HG02885 (cell line): Measurements from ENCODE around the gene TMEM87A.
"Not testable (repeated sequence)": the region's sequence is repeated elsewhere in the genome, so short reads cannot be mapped to it uniquely, and the experiment has no call there.

Experiments
- ATAC-seq: cut with Tn5 transposase; IDR thresholded peaks from one replicate; pipeline ENCODE4 v1.9.1; 2021; ENCODE audit warnings: mild to moderate bottlenecking; ENCODE audit not compliant: unreplicated experiment, poor library complexity

TMEM87A gene

DNA sequence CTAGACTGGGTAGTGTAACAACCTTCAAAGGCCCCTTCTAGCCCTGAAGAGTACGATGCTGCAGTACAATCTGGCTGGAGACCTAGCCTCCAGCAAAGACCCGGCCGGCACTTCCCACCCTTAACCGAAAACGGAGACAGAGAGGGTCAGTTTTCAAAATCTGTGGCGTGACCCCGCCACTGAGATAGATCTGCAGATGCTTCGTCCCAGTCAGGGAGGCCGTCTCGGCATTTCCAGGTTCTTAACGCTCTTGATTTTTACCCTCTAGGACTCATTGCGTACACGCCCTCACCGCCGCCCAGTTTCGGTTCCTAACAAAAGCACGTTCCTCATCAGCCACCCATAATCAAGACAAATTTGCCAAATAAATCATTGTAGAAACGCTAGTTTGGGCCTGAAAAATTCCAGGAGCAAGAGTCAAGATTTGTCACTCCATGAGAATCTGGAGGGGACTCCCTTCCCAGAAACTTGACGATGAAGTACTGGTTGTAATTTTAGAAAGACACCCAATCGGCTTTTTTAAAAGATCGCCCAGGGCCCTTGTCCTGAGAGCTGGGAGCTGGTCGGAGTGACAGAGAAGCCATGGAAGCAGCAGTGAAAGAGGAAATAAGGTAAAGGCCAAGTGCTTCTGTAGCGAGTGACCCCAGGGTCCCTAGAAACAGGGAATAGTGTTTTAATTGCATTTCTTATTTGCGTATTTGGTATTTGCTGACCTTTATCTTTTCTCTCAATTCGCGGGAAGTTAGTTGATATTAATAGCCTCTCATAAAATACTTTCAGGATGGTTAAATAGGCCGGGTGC, 868 bp upstream of the TMEM87A start:
- ATAC-seq: peak; percentile 17

- ATAC-seq: no peak
These were observed 2.2 kb downstream of the TMEM87A start for GRCh38 chr15:42270996-42271395.

DNA sequence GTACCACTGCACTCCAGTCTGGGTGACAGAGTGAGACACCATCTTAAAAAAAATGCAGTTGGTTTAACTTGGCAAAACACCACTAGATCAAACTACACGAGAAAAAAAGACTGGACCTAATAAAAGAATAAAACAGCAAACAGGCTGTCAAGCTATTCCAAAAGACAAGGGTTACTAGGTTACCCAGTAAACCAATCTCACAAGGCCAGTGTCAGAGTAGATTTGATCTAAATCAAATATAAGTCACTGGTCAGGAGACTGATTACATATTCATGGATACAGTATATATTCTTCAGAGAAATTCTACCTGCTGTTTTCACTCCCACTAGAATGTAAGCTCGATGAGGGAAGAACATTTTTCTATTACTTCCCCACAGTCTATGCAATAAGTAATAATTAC, 2.7 kb downstream of the TMEM87A start:
- no peak for ATAC-seq

DNA sequence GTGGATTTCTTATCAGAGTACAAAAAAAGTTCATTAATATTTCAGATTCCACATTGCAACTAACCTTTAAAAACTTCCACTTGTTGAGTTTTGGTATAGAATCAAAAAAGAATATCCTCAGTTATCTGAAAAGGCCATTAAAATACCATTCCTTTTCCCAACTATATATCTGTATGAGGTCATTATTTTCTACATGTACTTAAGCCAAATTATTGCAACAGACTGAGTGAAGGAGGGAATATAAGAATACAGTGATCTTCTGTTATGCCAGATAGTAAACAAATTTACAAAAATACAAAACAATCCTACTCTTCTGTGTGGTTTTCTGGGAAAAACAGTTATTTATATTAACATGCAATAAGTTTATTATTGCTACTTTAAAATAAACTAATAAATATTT, 5.9 kb downstream of the TMEM87A start:
- ATAC-seq: no peak

GRCh38 chr15:42264795-42265194, 8.4 kb downstream of the TMEM87A start:
- ATAC-seq: no peak

GRCh38 chr15:42253300-42253699, 19.9 kb downstream of the TMEM87A start:
- no peak for ATAC-seq

DNA sequence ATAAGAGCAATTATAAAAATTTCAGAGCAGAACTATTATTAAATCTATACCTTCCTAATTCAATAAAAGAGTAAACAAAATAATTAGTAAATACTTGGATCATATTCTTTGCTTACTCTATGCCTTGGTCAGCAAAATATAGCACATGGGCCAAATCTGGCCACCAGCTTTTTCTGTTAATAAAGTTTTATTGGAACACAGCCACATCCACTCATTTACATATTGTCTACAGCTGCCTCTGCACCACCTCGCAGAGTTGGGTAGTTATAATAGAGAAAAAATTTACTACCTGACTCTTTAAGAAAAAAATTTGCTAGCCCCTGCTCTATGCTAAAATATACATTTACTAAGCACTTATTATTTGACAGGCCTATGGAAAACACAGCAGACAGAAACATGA, 32.4 kb downstream of the TMEM87A start:
- no peak for ATAC-seq

- ATAC-seq: no peak
These were observed 33.6 kb downstream of the TMEM87A start for GRCh38 chr15:42239528-42240182.

GRCh38 chr15:42233107-42233506, 40.1 kb downstream of the TMEM87A start:
- ATAC-seq: no peak

GRCh38 chr15:42232606-42233005, 40.6 kb downstream of the TMEM87A start:
- no peak for ATAC-seq

DNA sequence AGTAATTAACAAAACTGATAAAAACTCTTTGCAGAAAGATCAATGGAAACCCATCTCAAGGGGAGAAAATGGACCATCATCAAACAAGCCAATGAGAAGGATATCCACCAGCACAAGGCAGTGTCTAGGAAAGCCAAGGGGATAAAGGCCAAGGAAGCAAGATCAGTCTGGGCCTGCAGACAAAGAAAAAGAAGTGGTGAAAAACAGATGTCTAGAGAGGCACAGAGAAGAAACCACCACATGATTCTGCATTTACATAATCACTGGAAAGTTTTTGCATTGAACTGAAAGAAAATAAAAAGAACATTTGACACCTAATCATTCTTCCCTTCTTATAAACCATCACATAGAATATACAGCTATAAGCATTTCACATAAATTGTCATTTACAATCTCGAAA, 42.1 kb downstream of the TMEM87A start:
- ATAC-seq: no peak

DNA sequence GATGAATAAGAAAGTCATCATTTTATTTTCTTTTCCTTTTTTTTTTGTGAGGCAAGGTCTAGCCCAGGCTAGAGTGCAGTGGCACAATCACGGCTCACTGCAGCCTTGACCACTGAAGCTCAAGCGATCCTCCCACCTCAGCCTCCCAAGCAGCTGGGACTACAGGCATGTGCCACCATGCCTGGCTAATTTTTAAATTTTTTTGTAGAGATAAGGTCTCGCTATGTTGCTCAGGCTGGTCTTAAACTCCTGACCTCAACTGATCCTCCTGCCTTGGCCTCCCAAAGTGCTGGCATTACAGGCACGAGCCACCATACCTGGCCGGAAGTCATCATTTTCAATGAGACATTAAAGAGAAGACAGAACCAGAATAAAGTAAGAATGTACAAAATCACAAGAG, 44.3 kb downstream of the TMEM87A start:
- ATAC-seq: not testable (repeated sequence)

DNA sequence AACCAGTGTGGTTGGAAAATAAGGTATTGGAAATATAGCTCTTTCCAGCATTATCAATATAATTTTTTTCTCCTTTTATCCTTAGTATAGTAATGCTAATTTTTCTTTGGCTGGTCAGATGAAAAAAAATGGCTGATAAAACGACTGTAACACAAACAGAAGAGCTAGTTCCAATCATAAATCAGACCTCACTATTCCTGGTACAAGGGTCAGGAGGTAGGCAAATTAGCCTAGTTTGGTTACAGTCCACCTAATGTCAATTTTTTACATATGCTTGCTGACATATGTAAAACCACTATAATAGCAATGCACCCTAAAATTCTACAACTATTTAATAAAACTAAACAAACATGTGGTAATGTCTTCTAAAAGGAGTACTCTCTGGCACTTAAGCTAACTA, 45.2 kb downstream of the TMEM87A start:
- ATAC-seq: no peak

DNA sequence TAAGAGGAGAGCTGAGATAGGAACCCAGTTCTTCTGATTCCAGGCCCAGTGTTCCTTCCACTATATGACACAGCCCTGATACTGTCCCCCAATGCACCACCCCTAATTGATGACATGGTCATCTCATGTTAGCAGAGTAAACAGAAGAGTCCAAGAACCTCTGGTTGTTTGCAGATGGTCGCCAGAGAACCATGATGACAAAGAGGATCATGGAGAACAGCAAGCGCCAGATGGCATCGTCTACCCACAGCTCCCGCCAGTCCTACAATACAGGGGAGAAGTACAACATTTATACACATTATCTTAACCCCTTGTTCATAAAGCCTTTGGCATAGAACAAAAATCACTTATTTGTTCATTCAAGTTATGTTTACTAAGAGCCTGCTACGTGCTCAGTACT, 46.6 kb downstream of the TMEM87A start:
- ATAC-seq: no peak

GRCh38 chr15:42220216-42220615, 53.0 kb downstream of the TMEM87A start:
- no peak for ATAC-seq

DNA sequence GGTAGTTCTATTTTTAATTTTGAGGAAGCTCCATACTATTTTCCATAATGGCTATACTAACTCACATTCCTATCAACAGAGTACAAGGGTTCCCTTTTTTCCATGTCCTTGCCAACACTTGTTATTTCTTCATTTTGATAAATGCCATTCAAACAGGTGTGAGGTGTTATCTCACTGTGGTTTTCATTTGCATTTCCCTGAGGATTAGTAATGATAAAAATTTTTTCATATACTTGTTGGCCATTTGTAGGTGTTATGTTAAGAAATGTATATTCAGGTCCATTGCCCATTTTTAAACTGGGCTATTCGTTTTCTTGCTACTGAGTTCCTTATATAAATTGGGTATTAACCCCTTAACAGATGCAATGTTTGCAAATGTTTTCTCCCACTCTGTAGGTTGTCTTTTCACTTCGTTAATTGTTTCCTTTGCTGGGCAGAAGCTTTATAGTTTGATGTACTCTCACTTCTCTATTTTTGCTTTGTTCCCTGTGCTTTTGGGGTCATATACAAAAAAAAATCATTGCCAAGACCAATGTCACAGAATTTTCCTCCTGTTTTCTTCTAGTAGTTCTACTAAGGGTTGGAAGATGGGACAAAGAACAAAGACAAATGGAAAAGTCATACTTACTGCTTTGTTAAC, 54.2 kb downstream of the TMEM87A start:
- no peak for ATAC-seq

GRCh38 chr15:42217568-42217967, 55.7 kb downstream of the TMEM87A start:
- ATAC-seq: no peak

GRCh38 chr15:42215913-42216829, 57.1 kb downstream of the TMEM87A start:
- ATAC-seq: no peak

- ATAC-seq: no peak
These were observed 58.6 kb downstream of the TMEM87A start for GRCh38 chr15:42214600-42214999.

GRCh38 chr15:42213511-42213910, 59.7 kb downstream of the TMEM87A start:
- ATAC-seq: no peak
